Measurements from ENCODE around the gene WASHC4. TPM values are rescaled to one million over a fixed set of nuclear protein-coding genes. Genes with fewer than 3 reads are reported as not detected.

Gene WASHC4
- total and polyA plus RNA-seq, 2 experiments from 2014 or later: 75.7 to 83.0 TPM

DNA sequence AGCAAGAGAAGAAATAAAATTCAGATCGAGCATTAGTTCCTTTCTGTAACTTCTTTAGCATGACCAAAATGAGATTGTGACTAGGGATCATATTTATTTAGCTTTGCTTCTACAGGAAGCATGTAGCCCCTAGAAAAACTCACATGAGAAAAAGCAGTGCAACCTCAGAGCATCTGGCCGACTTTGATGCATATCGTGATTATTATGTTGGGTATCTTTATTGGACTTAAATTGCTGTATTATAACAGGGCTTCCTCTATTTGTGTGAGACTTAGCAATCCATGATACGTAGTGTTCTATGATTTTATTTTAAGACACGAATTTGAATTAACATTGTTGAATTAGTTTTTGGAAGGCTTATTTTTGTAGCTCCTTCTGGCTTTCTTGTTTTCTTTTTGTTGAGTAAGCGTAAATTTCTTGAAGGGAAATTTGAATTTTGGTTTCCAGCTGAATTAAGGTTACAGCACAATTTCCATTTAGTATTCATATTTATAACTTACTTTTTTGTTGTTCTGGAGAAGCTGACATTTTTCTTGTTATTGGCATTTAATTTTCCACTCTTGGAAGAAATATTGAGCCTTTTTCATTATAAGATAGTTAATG is 33.9 kb downstream of the WASHC4 start:
- Histone ChIP-seq H3K27me3 (ENCODE audit: insufficient read depth) (no peaks in the 10 kb centered on the region), H3K4me3 (no peak overlapping the region), H3K4me1 (ENCODE audit: insufficient read depth) (no peaks in the 10 kb centered on the region), H3K36me3 (ENCODE audit: insufficient read depth) (peaks cover 21% of the 10 kb centered on the region), H3K4me2 (no peak overlapping the region), H4K20me1 (replicated peaks; ENCODE audit: insufficient read depth) (no peaks in the 10 kb centered on the region; the same call in 1 of the 2 replicates), H3K9me2 (ENCODE audit: insufficient read depth) (no peaks in the 10 kb centered on the region), H3K79me2 (replicated peaks; ENCODE audit: insufficient read depth) (no peaks in the 10 kb centered on the region), H3K27ac (ENCODE audit: low read depth) (no peak overlapping the region), H2AFZ (no peak overlapping the region), H3F3A (replicated peaks; ENCODE audit: low read depth) (no peaks in the 10 kb centered on the region)
- H3K4me1 Mint-ChIP-seq: peaks cover 3% of the 10 kb centered on the region; the same call in 1 of the 3 replicates
- TF ChIP-seq EZH2phosphoT487 (IDR thresholded peaks at IDR 0.05; ENCODE audit: unreplicated experiment) (no peak), NANOG (IDR thresholded peaks at IDR 0.05; ENCODE audit: borderline replicate concordance) (no peak), ZNF114 (CRISPR knock-in tag; IDR thresholded peaks at IDR 0.05) (no peak), EZH2 (IDR thresholded peaks at IDR 0.05; ENCODE audit: low read depth, unreplicated experiment) (no peak), STAT1 (IDR thresholded peaks at IDR 0.05; ENCODE audit: unreplicated experiment) (no peak), CREB1 (CRISPR knock-in tag; IDR thresholded peaks at IDR 0.05; ENCODE audit: low read depth) (no peak), JUNB (IDR thresholded peaks at IDR 0.05; ENCODE audit: unreplicated experiment) (no peak), POLR2AphosphoS5 (IDR thresholded peaks at IDR 0.05; ENCODE audit: low read depth) (no peak)
- TF ChIP-seq, protein P1, sequence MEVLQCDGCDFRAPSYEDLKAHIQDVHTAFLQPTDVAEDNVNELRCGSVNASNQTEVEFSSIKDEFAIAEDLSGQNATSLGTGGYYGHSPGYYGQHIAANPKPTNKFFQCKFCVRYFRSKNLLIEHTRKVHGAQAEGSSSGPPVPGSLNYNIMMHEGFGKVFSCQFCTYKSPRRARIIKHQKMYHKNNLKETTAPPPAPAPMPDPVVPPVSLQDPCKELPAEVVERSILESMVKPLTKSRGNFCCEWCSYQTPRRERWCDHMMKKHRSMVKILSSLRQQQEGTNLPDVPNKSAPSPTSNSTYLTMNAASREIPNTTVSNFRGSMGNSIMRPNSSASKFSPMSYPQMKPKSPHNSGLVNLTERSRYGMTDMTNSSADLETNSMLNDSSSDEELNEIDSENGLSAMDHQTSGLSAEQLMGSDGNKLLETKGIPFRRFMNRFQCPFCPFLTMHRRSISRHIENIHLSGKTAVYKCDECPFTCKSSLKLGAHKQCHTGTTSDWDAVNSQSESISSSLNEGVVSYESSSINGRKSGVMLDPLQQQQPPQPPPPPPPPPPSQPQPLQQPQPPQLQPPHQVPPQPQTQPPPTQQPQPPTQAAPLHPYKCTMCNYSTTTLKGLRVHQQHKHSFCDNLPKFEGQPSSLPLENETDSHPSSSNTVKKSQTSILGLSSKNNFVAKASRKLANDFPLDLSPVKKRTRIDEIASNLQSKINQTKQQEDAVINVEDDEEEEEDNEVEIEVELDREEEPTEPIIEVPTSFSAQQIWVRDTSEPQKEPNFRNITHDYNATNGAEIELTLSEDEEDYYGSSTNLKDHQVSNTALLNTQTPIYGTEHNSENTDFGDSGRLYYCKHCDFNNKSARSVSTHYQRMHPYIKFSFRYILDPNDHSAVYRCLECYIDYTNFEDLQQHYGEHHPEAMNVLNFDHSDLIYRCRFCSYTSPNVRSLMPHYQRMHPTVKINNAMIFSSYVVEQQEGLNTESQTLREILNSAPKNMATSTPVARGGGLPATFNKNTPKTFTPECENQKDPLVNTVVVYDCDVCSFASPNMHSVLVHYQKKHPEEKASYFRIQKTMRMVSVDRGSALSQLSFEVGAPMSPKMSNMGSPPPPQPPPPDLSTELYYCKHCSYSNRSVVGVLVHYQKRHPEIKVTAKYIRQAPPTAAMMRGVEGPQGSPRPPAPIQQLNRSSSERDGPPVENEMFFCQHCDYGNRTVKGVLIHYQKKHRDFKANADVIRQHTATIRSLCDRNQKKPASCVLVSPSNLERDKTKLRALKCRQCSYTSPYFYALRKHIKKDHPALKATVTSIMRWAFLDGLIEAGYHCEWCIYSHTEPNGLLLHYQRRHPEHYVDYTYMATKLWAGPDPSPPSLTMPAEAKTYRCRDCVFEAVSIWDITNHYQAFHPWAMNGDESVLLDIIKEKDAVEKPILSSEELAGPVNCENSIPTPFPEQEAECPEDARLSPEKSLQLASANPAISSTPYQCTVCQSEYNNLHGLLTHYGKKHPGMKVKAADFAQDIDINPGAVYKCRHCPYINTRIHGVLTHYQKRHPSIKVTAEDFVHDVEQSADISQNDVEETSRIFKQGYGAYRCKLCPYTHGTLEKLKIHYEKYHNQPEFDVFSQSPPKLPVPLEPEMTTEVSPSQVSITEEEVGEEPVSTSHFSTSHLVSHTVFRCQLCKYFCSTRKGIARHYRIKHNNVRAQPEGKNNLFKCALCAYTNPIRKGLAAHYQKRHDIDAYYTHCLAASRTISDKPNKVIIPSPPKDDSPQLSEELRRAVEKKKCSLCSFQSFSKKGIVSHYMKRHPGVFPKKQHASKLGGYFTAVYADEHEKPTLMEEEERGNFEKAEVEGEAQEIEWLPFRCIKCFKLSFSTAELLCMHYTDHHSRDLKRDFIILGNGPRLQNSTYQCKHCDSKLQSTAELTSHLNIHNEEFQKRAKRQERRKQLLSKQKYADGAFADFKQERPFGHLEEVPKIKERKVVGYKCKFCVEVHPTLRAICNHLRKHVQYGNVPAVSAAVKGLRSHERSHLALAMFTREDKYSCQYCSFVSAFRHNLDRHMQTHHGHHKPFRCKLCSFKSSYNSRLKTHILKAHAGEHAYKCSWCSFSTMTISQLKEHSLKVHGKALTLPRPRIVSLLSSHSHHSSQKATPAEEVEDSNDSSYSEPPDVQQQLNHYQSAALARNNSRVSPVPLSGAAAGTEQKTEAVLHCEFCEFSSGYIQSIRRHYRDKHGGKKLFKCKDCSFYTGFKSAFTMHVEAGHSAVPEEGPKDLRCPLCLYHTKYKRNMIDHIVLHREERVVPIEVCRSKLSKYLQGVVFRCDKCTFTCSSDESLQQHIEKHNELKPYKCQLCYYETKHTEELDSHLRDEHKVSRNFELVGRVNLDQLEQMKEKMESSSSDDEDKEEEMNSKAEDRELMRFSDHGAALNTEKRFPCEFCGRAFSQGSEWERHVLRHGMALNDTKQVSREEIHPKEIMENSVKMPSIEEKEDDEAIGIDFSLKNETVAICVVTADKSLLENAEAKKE (CRISPR knock-in tag; IDR thresholded peaks at IDR 0.05): no peak
- TF ChIP-seq, protein P2, sequence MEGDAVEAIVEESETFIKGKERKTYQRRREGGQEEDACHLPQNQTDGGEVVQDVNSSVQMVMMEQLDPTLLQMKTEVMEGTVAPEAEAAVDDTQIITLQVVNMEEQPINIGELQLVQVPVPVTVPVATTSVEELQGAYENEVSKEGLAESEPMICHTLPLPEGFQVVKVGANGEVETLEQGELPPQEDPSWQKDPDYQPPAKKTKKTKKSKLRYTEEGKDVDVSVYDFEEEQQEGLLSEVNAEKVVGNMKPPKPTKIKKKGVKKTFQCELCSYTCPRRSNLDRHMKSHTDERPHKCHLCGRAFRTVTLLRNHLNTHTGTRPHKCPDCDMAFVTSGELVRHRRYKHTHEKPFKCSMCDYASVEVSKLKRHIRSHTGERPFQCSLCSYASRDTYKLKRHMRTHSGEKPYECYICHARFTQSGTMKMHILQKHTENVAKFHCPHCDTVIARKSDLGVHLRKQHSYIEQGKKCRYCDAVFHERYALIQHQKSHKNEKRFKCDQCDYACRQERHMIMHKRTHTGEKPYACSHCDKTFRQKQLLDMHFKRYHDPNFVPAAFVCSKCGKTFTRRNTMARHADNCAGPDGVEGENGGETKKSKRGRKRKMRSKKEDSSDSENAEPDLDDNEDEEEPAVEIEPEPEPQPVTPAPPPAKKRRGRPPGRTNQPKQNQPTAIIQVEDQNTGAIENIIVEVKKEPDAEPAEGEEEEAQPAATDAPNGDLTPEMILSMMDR (conservative IDR thresholded peaks at IDR 0.05; ENCODE audit: low read depth in 2 of 2): no peak
- H3K9me3 Mint-ChIP-seq: no peaks in the 10 kb centered on the region
- DNase-seq (ENCODE audit: low spot score) (no peak), ATAC-seq (no peak)
- peaks cover 49% of the 10 kb centered on the region for H3K36me3 Mint-ChIP-seq (ENCODE audit: low read depth)
- no peak overlapping the region for H3K27ac Mint-ChIP-seq
- H3K4me3 Mint-ChIP-seq: no peak overlapping the region
- H3K27me3 Mint-ChIP-seq (ENCODE audit: insufficient read depth, low read depth, poor library complexity): peaks cover 1% of the 10 kb centered on the region

Measured in GM23338 (cell line).